ENCODE measurements around the gene MED23.

DNA sequence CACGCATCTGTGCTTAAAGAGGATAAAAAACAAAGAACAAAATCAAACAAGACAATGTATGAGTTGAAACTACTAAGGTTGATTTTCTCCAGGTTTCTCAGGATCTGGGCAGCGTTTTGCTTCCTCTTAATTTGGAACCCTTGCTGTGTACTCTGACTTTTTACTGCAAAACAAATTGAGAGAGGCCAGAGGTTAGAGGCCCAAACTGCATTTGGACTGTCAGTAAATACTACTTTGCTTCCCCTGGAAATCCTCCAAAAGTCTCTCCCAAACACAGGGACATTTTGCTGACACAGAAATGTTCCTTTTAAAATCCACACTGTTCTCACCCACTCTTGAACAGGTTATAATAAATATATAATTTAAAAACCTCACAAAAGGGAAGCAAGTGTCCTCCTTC is 53.9 kb downstream of the MED23 start:
- no peak for TF ChIP-seq EZH2phosphoT487 (IDR thresholded peaks at IDR 0.05; ENCODE audit: insufficient read depth, low read depth)
- TF ChIP-seq EZH2 (IDR thresholded peaks at IDR 0.05; ENCODE audit: insufficient read depth, poor library complexity, severe bottlenecking) = no peak
